GM19372 (cell line): Measurements from ENCODE around the gene HOXA1.

ENCODE experiments used
- ATAC-seq: cut with Tn5 transposase; IDR thresholded peaks from one replicate; pipeline ENCODE4 v1.9.1; 2021; ENCODE audit warnings: mild to moderate bottlenecking, low read depth, moderate library complexity; ENCODE audit not compliant: unreplicated experiment

Gene HOXA1

GRCh38 chr7:27094304-27095049, 1.3 kb downstream of the HOXA1 start:
- ATAC-seq: no peak

GRCh38 chr7:27093184-27093895, 2.5 kb downstream of the HOXA1 start:
- no peak for ATAC-seq

GRCh38 chr7:27092819-27093110, 3.0 kb downstream of the HOXA1 start:
- ATAC-seq: no peak

- ATAC-seq: no peak
Measured at GRCh38 chr7:27091941-27092818, 3.6 kb downstream of the HOXA1 start.

- ATAC-seq: no peak
Measured at GRCh38 chr7:27091105-27091504, 4.7 kb downstream of the HOXA1 start.

GRCh38 chr7:27088002-27088922, 7.5 kb downstream of the HOXA1 start:
- ATAC-seq: no peak

- no peak for ATAC-seq
Measured at GRCh38 chr7:27083646-27084045, 12.2 kb downstream of the HOXA1 start.

GRCh38 chr7:27082171-27082570, 13.6 kb downstream of the HOXA1 start:
- ATAC-seq: no peak

- ATAC-seq: no peak
Measured at GRCh38 chr7:27080844-27081436, 14.9 kb downstream of the HOXA1 start.

- ATAC-seq: no peak
Measured at GRCh38 chr7:27079234-27079975, 16.4 kb downstream of the HOXA1 start.

- no peak for ATAC-seq
Measured at GRCh38 chr7:27078616-27079233, 17.1 kb downstream of the HOXA1 start.

GRCh38 chr7:27073076-27073475, 22.7 kb downstream of the HOXA1 start:
- ATAC-seq: no peak

- ATAC-seq: no peak
Measured at GRCh38 chr7:27071622-27072390, 24.0 kb downstream of the HOXA1 start.

GRCh38 chr7:27068259-27068658, 27.5 kb downstream of the HOXA1 start:
- no peak for ATAC-seq

GRCh38 chr7:27066148-27066547, 29.7 kb downstream of the HOXA1 start:
- no peak for ATAC-seq

GRCh38 chr7:27065709-27066108, 30.1 kb downstream of the HOXA1 start:
- no peak for ATAC-seq

GRCh38 chr7:27064661-27065060, 31.1 kb downstream of the HOXA1 start:
- ATAC-seq: no peak

GRCh38 chr7:27064159-27064558, 31.6 kb downstream of the HOXA1 start:
- no peak for ATAC-seq
